Ovary (tissue), 9 donors: ENCODE data around the gene TMC6. TPM values are rescaled to one million over a fixed set of nuclear protein-coding genes. Genes with fewer than 3 reads are reported as not detected.
A peak's percentile ranks its signal among the peaks of the same experiment; 100 is the strongest.
"Not testable (repeated sequence)": the region's sequence is repeated elsewhere in the genome, so short reads cannot be mapped to it uniquely, and the experiment has no call there.

Source experiments
- DNase-seq, 5 donors: peaks; one replicate each; pipeline ENCODE4 v3.0.0-alpha.2; 2019 to 2020
- H3K27ac ChIP-seq, 2 donors: fragments of 200-600 bp; one replicate each; pipeline versions ENCODE4 v1.5.1 to v1.8.0; 2019 to 2022
- H3K27me3 ChIP-seq: fragments of 200-600 bp; one replicate; pipeline ENCODE4 v1.8.0; 2022
- H3K36me3 ChIP-seq: fragments of 200-600 bp; sonication (generic); one replicate; pipeline ENCODE4 v1.5.1; 2019
- H3K4me1 ChIP-seq: one replicate; pipeline ENCODE4 v1.8.1; 2013; ENCODE audit warnings: mild to moderate bottlenecking, moderate library complexity; ENCODE audit not compliant: insufficient read depth
- H3K4me3 ChIP-seq: fragments of 200-600 bp; sonication (generic); one replicate; pipeline ENCODE4 v1.5.1; 2017
- H3K9me3 ChIP-seq, 2 donors: fragments of 200-600 bp in 1 of 2; sonication (generic) in 1 of 2; one replicate each; pipeline versions ENCODE4 v1.5.1 to v1.8.1; 2013 to 2019; ENCODE audit warnings: mild to moderate bottlenecking in 1 of 2, moderate library complexity in 1 of 2
- CTCF ChIP-seq, 3 donors: fragments of 450-650 bp in 2 of 3; fragments of 200-600 bp in 1 of 3; IDR thresholded peaks; one replicate each; pipeline versions ENCODE4 v1.5.1 to v1.8.0; 2016 to 2022; ENCODE audit warnings: antibody characterized with exemption in 3 of 3, mild to moderate bottlenecking in 1 of 3
- EP300 ChIP-seq: sonication (generic); formaldehyde crosslinking; IDR thresholded peaks from one replicate; pipeline ENCODE4 v1.6.1; 2017; ENCODE audit warnings: antibody characterized with exemption
- POLR2A ChIP-seq: fragments of 450-650 bp; IDR thresholded peaks from one replicate; pipeline ENCODE4 v1.6.1; 2017; ENCODE audit warnings: antibody characterized with exemption, mild to moderate bottlenecking, moderate library complexity
- WGBS, 3 donors: extraction: QIAGEN DNeasy Blood & Tissue Kit in 1 of 3; methylation state at CpG; one replicate each; pipeline versions ENCODE4 v1.1.5 to v1.1.7; 2013 to 2017; 5-methylcytosine and 5-hydroxymethylcytosine counted together
- intact Hi-C, 4 donors: fragments of 100-400 bp; cut with DNase I; formaldehyde crosslinking; loops; one replicate each; pipeline versions ENCODE4 v1.11.0 to v1.15.1; 2022 to 2023
- polyA plus RNA-seq, 2 donors: library from polyadenylated mRNA; stranded (reverse); fragments of 200-250 nt in 1 of 2; fragments of 350-450 nt in 1 of 2; fragmentation: Illumina TruSeq in 1 of 2; extraction: RNeasy Lipid Tissue Mini Kit (QIAGEN cat#74804) in 1 of 2; gene quantifications; one replicate each; pipeline ENCODE4 v1.2.3, GENCODE V29; 2013 to 2014
- total RNA-seq, 7 donors: library from RNA; depleted of rRNA in 2 of 7; stranded (reverse); fragments of >200 nt in 2 of 7; fragmentation: NEBNext Ultra II Directional in 3 of 7; extraction: Animal tissue kit (Norgen Biotek cat#: 25700) in 3 of 7; gene quantifications; one replicate each; pipeline versions ENCODE4 v1.1.0 to v1.2.4, GENCODE V29; 2016 to 2023
- donor health status: DM: no; HTN: no; CAD: no; lungs with moderate emphysema.
- donor health status: DM: no; HTN: no; CAD: no.
- donor health status: Bipolar disorder and iron deficiency.
- donor health status: DM: yes; HTN: yes; CAD: no.
- donor health status: DM: no; HTN: no; CAD: no.
- donor health status: DM: yes; HTN: yes; CAD: no.

TMC6 gene
- total and polyA plus RNA-seq, 9 donors, result 1.2 to 26.8 (median 8.3) TPM

GRCh38 chr17:78140169-78141051, 11.9 kb upstream of the TMC6 start:
- TF ChIP-seq EP300 (no peak), CTCF (IDR thresholded peaks at IDR 0.05) (no peak), POLR2A (no peak)
- no peak overlapping the region for H3K4me3 ChIP-seq
- no peaks in the 10 kb centered on the region for H3K36me3 ChIP-seq
- no peak overlapping the region for H3K27ac ChIP-seq
- DNase-seq, result peak; percentile 62 to 82 (median 70)
- intact Hi-C loops, result no loop called here
- no peaks in the 10 kb centered on the region for H3K9me3 ChIP-seq
- 34 to 37% (median 36%) methylated on average over 56 to 58 of the region's 58 CpGs for WGBS, 3 donors
- peaks cover 15% of the 10 kb centered on the region for H3K4me1 ChIP-seq
- no peaks in the 10 kb centered on the region for H3K27me3 ChIP-seq

DNA sequence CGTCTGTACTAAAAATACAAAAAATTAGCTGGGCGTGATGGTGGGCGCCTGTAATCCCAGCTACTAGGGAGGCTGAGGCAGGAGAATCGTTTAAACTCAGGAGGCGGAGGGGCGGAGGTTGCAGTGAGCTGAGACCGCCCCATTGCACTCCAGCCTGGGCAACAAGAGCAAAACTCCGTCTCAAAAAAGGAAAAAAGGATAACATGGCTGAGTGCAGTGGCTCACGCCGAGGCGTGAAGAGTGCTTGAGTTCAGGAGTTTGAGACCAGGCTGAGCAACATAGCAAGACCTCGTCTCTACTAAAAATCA, 11.3 kb upstream of the TMC6 start:
- H3K36me3 ChIP-seq, H3K27ac ChIP-seq, H3K4me3 ChIP-seq, H3K4me1 ChIP-seq, DNase-seq, H3K27me3 ChIP-seq, H3K9me3 ChIP-seq, intact Hi-C loops: not testable (repeated sequence)
- 89 to 92% (median 91%) methylated on average over 12 of the region's 12 CpGs for WGBS, 3 donors

DNA sequence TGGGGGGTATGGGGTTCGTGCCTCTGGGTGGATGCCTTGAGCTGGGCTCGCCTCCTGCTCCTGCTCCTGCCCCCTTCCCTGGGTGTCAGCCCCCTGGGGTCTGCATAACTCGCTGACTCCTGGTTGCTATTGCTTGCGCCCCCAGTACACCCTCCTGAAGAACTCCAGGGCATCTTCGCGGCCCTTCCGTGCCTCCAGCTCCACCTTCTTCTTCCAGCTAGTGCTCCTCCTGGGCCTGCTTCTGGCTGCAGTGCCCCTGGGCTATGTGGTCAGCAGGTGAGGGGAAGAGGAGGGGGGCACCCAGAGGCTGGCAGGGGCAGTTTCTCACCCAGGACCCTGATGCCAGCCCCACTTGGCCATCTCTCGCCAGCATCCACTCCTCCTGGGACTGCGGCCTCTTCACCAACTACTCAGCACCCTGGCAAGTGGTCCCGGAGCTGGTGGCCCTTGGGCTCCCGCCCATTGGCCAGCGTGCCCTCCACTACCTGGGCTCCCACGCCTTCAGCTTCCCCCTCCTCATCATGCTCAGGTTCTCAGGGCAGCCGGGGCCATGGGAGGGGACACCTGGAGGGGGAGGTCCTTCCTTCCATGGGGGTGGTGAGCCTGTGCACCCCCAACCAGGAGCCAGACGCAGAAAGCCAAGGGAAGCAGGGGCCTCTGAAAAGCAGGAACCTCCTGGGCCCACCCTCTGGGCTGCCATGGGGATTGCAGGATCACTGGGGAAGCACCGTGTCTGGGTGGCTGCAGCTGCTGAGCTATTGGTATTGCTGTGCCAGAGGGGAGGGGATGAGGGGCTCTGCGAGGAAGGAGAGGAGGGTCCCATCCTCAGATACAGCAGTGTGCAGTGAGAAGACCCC, 9.9 kb upstream of the TMC6 start:
- Histone ChIP-seq H3K4me1 (no peaks in the 10 kb centered on the region), H3K27me3 (no peaks in the 10 kb centered on the region), H3K36me3 (no peaks in the 10 kb centered on the region), H3K4me3 (no peak overlapping the region), H3K27ac (no peak overlapping the region), H3K9me3 (no peaks in the 10 kb centered on the region)
- no peak for TF ChIP-seq CTCF (IDR thresholded peaks at IDR 0.05)
- TF ChIP-seq POLR2A, result no peak
- no peak for TF ChIP-seq EP300
- WGBS, 3 donors, result 79 to 87% (median 84%) methylated on average over 15 to 17 of the region's 17 CpGs
- no peak for DNase-seq
- intact Hi-C loops, result no loop called here

DNA sequence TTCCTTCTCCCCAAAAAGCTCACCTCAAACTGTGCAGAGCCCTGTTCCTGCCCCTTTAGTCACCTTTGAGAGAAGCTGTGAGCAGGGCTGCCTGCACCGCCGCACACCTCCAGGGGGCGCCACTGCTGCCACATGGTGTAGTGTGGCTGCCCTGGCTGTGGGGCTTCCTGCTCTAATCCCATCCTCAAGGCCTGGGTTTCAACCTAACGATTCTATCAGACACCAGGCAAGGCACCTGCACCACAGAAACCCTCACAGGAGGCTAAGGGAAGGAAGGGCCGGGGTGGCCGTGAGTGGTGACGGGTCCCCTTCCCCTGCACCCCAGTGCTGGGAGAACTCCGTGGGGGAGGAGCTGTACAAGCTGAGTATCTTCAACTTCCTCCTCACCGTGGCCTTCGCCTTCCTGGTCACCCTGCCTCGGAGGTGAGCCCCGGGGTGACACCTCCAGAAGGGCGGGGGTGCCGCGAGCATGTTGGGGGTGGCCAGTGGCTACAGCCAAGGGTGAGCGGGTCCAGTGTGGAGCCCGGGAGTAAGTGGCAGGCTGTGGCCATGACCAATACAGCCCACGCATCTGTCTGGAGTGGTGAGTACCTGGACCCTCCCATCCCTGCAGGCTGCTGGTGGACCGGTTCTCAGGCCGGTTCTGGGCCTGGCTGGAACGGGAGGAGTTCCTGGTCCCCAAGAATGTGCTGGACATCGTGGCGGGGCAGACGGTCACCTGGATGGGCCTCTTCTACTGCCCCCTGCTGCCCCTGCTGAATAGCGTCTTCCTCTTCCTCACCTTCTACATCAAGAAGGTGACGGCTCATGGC, 9.0 kb upstream of the TMC6 start:
- H3K27ac ChIP-seq, result no peak overlapping the region
- peak in 1 of 5 donors; percentile 14 for DNase-seq
- 64 to 75% (median 69%) methylated on average over 25 to 26 of the region's 26 CpGs for WGBS, 3 donors
- H3K9me3 ChIP-seq, result no peaks in the 10 kb centered on the region
- H3K27me3 ChIP-seq, result no peaks in the 10 kb centered on the region
- TF ChIP-seq CTCF (IDR thresholded peaks at IDR 0.05) (no peak), POLR2A (no peak), EP300 (no peak)
- intact Hi-C loops, result no loop called here
- no peak overlapping the region for H3K4me3 ChIP-seq
- no peaks in the 10 kb centered on the region for H3K4me1 ChIP-seq
- no peaks in the 10 kb centered on the region for H3K36me3 ChIP-seq
